PC-3 (cell line): Measurements from ENCODE around the gene HSPA12B.

Source experiments
- EZH2phosphoT487 ChIP-seq: fragments of 300-600 bp; sonication (generic); IDR thresholded peaks from 2 replicates; pipeline ENCODE4 v1.6.1; 2018; ENCODE audit warnings: mild to moderate bottlenecking, antibody characterized with exemption, low read length, borderline replicate concordance
- TF ChIP-seq, protein P1 (sequence below): fragments of 300-600 bp; sonication (generic); conservative IDR thresholded peaks from 2 replicates; pipeline ENCODE4 v1.5.1; 2017; ENCODE audit warnings: antibody characterized with exemption, low read depth, mild to moderate bottlenecking, low read length

DNA sequence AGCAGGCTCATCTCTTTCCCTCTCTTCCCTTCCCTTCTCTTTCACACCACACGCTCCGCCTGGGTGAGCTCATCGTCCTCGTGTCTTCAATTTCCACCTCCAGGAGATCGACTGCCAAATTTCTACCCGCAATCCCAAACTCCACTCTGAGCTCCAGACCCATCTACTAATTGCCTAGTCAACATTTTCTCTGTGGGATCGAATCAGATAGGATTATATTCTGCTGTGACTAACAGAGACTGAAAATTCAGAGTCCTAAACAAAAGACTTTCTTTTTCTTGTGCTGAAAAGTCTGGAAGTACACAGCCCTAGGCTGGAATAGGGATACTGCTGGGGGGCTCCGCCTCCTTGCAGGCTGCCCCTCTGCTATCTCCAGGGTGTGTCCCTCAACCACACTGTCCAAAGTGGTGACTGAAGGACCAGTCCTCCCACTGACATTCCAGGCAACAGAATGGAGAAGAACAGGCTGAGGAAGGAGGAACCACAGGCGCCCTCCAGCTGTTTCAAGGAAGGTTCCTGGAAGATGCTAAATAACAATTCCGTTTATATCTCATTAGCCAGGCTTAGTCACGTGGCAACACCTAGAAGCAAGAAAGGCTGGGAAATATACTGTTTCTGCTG lies 5.0 kb upstream of the HSPA12B start:
- TF ChIP-seq, protein P1, sequence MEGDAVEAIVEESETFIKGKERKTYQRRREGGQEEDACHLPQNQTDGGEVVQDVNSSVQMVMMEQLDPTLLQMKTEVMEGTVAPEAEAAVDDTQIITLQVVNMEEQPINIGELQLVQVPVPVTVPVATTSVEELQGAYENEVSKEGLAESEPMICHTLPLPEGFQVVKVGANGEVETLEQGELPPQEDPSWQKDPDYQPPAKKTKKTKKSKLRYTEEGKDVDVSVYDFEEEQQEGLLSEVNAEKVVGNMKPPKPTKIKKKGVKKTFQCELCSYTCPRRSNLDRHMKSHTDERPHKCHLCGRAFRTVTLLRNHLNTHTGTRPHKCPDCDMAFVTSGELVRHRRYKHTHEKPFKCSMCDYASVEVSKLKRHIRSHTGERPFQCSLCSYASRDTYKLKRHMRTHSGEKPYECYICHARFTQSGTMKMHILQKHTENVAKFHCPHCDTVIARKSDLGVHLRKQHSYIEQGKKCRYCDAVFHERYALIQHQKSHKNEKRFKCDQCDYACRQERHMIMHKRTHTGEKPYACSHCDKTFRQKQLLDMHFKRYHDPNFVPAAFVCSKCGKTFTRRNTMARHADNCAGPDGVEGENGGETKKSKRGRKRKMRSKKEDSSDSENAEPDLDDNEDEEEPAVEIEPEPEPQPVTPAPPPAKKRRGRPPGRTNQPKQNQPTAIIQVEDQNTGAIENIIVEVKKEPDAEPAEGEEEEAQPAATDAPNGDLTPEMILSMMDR = no peak
- TF ChIP-seq EZH2phosphoT487 = no peak
